Right lobe of liver (tissue), 6 donors: Measurements from ENCODE around the gene DSCAM. TPM values are rescaled to one million over a fixed set of nuclear protein-coding genes. Genes with fewer than 3 reads are reported as not detected.

Source experiments
- ATAC-seq, 4 donors: fragments of 200-7000 bp; cut with Tn5 transposase; one replicate each; pipeline ENCODE4 v1.9.1; 2020; ENCODE audit warnings: mild to moderate bottlenecking in 4 of 4, moderate library complexity in 4 of 4
- DNase-seq, 3 donors: peaks; one replicate each; pipeline ENCODE4 v3.0.0-alpha.2; 2020
- H3K27ac ChIP-seq, 3 donors: fragments of 200-600 bp; one replicate each; pipeline ENCODE4 v1.8.0; 2022
- H3K27me3 ChIP-seq, 2 donors: fragments of 200-600 bp; one replicate each; pipeline ENCODE4 v1.8.0; 2022
- H3K36me3 ChIP-seq, 4 donors: fragments of 200-600 bp; sonication (generic) in 1 of 4; one replicate each; pipeline versions ENCODE4 v1.5.1 to v1.8.0; 2017 to 2022; ENCODE audit warnings: control low read depth in 1 of 4
- H3K4me1 ChIP-seq, 4 donors: fragments of 200-600 bp; sonication (generic) in 1 of 4; one replicate each; pipeline versions ENCODE4 v1.5.1 to v1.8.0; 2017 to 2022; ENCODE audit warnings: control low read depth in 1 of 4
- H3K4me3 ChIP-seq, 3 donors: fragments of 200-600 bp; one replicate each; pipeline ENCODE4 v1.8.0; 2022
- H3K9me3 ChIP-seq, 4 donors: fragments of 200-600 bp; sonication (generic) in 1 of 4; one replicate each; pipeline versions ENCODE4 v1.5.1 to v1.8.0; 2017 to 2022; ENCODE audit warnings: control low read depth in 1 of 4
- POLR2A ChIP-seq: fragments of 450-650 bp; IDR thresholded peaks from one replicate; pipeline ENCODE4 v1.6.1; 2017; ENCODE audit warnings: antibody characterized with exemption, mild to moderate bottlenecking
- WGBS: methylation state at CpG from one replicate; pipeline ENCODE4 v1.1.6; 2018; ENCODE audit warnings: low coverage, low lambda C conversion rate; ENCODE audit not compliant: insufficient coverage; ENCODE audit errors: missing lambda C conversion rate; 5-methylcytosine and 5-hydroxymethylcytosine counted together
- intact Hi-C, 2 donors: fragments of 100-400 bp; cut with DNase I; formaldehyde crosslinking; loops; one replicate each; pipeline versions ENCODE4 v1.11.2 to v1.14.1; 2022
- total RNA-seq, 6 experiments: library from RNA; depleted of rRNA in 2 of 6; stranded (reverse); fragments of >200 nt in 2 of 6; fragmentation: NEBNext Ultra II Directional in 3 of 6; extraction: Animal tissue kit (Norgen Biotek cat#: 25700) in 3 of 6; gene quantifications; one replicate each; pipeline versions ENCODE4 v1.1.0 to v1.2.4, GENCODE V29; 2016 to 2023
- TF ChIP-seq, protein P1 (sequence below), 4 donors: fragments of 200-600 bp in 3 of 4; fragments of 450-650 bp in 1 of 4; IDR thresholded peaks; one replicate each; pipeline versions ENCODE4 v1.5.1 to v1.8.0; 2016 to 2022; ENCODE audit warnings: antibody characterized with exemption in 4 of 4, mild to moderate bottlenecking in 2 of 4
- donor health status: DM: no; HTN: yes; CAD: no.
- donor health status: DM: no; HTN: no; CAD: no.
- donor health status: DM: no; HTN: no; CAD: no.
- donor health status: DM: no; HTN: yes; CAD: no.
- donor health status: DM: no; HTN: yes; CAD: no.

The DSCAM gene
- total RNA-seq, 6 experiments from 2014 or later, result 0.04 to 0.16 (median 0.06) TPM; not detected in 2

DNA sequence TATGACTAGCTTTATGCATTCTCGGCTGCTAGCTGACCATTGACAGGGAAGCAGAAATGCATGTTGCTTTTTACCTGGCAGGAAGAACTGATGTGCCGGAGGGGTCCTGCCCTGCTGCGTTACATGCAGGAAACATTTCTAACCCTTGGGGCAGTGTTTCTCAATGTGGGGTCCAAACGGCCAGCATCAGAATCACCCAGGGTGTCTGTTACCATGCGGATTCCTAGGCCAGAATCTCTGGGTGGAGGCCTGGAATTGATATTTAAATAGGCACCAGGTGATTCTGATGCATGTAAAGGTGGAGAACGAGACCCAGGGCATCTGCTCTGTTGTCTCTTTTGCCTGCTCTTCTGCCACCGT lies 797.0 kb downstream of the DSCAM start:
- TF ChIP-seq, protein P1, sequence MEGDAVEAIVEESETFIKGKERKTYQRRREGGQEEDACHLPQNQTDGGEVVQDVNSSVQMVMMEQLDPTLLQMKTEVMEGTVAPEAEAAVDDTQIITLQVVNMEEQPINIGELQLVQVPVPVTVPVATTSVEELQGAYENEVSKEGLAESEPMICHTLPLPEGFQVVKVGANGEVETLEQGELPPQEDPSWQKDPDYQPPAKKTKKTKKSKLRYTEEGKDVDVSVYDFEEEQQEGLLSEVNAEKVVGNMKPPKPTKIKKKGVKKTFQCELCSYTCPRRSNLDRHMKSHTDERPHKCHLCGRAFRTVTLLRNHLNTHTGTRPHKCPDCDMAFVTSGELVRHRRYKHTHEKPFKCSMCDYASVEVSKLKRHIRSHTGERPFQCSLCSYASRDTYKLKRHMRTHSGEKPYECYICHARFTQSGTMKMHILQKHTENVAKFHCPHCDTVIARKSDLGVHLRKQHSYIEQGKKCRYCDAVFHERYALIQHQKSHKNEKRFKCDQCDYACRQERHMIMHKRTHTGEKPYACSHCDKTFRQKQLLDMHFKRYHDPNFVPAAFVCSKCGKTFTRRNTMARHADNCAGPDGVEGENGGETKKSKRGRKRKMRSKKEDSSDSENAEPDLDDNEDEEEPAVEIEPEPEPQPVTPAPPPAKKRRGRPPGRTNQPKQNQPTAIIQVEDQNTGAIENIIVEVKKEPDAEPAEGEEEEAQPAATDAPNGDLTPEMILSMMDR (IDR thresholded peaks at IDR 0.05), result no peak
- TF ChIP-seq POLR2A, result no peak
- H3K36me3 ChIP-seq, result no peaks in the 10 kb centered on the region
- no peaks in the 10 kb centered on the region for H3K27me3 ChIP-seq
- 39% methylated on average over 7 of the region's 7 CpGs for WGBS
- no peak overlapping the region for H3K27ac ChIP-seq
- intact Hi-C loops, result no loop called here
- ATAC-seq (no peak), DNase-seq (no peak)
- no peak overlapping the region for H3K4me3 ChIP-seq
- no peaks in the 10 kb centered on the region for H3K9me3 ChIP-seq
- H3K4me1 ChIP-seq, result no peaks in the 10 kb centered on the region

DNA sequence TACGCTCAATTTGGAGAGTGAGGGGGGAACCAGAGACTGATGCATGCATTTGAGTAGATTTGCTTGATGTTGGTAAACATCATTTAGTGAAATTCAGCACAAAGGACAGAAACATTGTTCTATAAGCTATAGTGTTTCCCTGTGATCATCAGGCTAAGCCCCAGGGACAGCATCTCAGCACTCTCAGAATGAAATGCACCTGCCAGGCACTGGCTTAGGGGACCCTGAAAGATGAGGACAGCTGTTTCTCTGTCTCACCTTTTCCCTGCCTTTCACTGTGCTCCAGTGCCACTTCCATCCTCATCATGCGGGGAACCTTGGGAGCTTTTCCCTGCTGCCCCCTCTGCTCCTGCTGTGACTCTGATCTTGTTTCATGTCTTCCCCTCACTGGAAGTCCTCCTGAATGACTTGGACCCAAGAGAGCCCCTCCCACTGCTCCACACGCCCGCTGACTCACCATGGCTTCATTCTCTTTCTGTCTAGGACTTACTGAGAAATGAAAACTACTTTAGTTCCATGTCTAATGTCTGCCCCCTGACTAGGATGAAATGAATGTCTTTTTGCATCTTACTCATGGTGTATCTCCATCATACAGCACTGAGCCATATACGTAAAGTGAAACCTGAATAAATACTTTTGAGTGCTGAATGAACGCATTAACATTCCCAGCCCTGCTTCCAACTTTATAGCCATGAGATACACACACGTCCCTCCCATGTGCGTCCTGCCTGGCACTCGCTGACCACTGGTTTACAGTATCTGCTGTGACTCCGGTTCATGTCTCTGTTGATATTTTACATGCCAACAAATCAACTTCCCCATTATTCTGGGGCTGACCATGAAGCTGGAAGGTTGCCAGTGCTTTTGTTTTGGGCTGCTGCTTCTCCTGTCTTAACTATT lies 797.7 kb downstream of the DSCAM start:
- no peak overlapping the region for H3K4me3 ChIP-seq
- no peak for TF ChIP-seq POLR2A
- TF ChIP-seq, protein P1 (IDR thresholded peaks at IDR 0.05), result no peak
- no peaks in the 10 kb centered on the region for H3K9me3 ChIP-seq
- H3K36me3 ChIP-seq, result no peaks in the 10 kb centered on the region
- H3K27me3 ChIP-seq, result no peaks in the 10 kb centered on the region
- intact Hi-C loops, result no loop called here
- H3K4me1 ChIP-seq, result no peaks in the 10 kb centered on the region
- H3K27ac ChIP-seq, result no peak overlapping the region
- WGBS, result 34% methylated on average over 10 of the region's 10 CpGs
- ATAC-seq (no peak), DNase-seq (no peak)

DNA sequence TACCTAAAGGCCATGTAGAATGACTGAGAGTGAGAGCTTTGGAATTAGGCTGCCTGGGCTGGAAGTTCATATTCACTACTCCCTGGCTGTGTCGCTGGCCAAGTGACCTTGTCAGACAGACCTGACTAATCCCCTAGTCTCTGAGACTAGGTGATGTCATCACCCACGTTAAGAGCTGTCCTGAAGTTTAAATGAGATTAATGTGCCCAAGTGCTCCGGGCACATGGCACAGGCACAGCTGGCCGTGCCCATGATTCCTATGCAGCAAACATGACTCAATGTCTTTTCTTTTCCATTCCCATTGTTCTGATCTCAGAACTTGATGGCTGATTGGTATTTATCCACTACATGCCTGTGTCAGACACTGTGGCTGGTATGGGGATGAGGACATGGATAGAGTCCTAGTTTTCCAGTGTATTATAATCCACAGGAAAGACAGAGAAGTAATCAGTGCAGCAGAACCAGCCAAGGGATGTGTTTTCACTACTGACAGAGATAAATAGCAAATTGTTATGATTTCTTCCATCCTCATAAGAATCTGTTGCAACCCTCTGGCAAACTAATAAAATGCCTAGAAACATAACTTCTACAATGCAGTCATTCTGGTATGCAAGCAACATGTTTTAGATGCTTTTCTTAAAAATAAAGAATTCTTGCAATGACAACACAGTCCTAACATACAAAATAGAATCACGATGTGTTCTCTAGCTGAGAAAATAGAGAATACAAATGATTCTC lies 798.8 kb downstream of the DSCAM start:
- Histone ChIP-seq H3K27ac (no peak overlapping the region), H3K27me3 (no peaks in the 10 kb centered on the region), H3K4me3 (no peak overlapping the region), H3K4me1 (no peaks in the 10 kb centered on the region), H3K36me3 (no peaks in the 10 kb centered on the region), H3K9me3 (no peaks in the 10 kb centered on the region)
- WGBS, result 52% methylated on average over 5 of the region's 5 CpGs
- no peak for TF ChIP-seq POLR2A
- TF ChIP-seq, protein P1 (IDR thresholded peaks at IDR 0.05), result no peak
- no peak for ATAC-seq
- intact Hi-C loops, result no loop called here
- DNase-seq, result no peak

DNA sequence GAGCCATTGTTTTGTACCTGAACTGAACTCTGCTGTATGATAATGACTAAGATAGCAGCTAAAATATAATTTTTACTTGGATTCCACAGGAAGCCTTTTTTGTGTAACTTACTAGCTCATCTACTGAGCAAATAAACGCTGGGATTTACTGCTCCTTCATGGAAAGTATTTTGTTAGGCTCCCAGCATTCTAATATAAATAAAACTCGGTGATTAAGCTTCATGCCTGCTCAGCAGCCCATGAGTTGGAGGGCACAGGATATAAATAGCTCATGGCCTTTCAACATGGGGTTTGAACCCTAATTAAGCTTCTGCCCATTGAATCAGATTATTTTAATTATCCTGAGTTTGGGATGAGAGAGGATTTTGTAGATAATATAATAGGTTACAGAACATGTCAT lies 799.7 kb downstream of the DSCAM start:
- H3K36me3 ChIP-seq, result no peaks in the 10 kb centered on the region
- no peaks in the 10 kb centered on the region for H3K27me3 ChIP-seq
- H3K4me1 ChIP-seq, result no peaks in the 10 kb centered on the region
- ATAC-seq (no peak), DNase-seq (no peak)
- H3K4me3 ChIP-seq, result no peak overlapping the region
- H3K27ac ChIP-seq, result no peak overlapping the region
- no peaks in the 10 kb centered on the region for H3K9me3 ChIP-seq
- intact Hi-C loops, result no loop called here
- 41% methylated on average over 2 of the region's 2 CpGs for WGBS
- TF ChIP-seq, protein P1 (IDR thresholded peaks at IDR 0.05), result no peak
- no peak for TF ChIP-seq POLR2A
